DND-41 (cell line): Measurements from ENCODE around the gene SMAD6.
"Not testable (repeated sequence)": the region's sequence is repeated elsewhere in the genome, so short reads cannot be mapped to it uniquely, and the experiment has no call there.

ENCODE experiments used
- ATAC-seq: fragments of 200-7000 bp; cut with Tn5 transposase; 3 replicates; pipeline ENCODE4 v1.9.1; 2021; ENCODE audit warnings: low read depth; ENCODE audit not compliant: insufficient read depth
- DNase-seq: peaks from one replicate; pipeline ENCODE4 v3.0.0-alpha.2; 2020
- H2AFZ ChIP-seq: 2 replicates; pipeline ENCODE4 v1.6.0; 2012; ENCODE audit warnings: low read depth, low read length
- H3K27ac ChIP-seq: 2 replicates; pipeline ENCODE4 v1.5.1; 2012; ENCODE audit warnings: low read length, inconsistent platforms
- H3K27me3 ChIP-seq: fragments of 200-600 bp; sonication (generic); 2 replicates; pipeline ENCODE4 v1.6.0; 2012; ENCODE audit warnings: low read length, mild to moderate bottlenecking, inconsistent platforms; ENCODE audit not compliant: insufficient read depth, poor library complexity
- H3K36me3 ChIP-seq: 2 replicates; pipeline ENCODE4 v1.5.1; 2012; ENCODE audit warnings: low read length, inconsistent platforms; ENCODE audit not compliant: insufficient read depth
- H3K4me1 ChIP-seq: 2 replicates; pipeline ENCODE4 v1.5.1; 2012; ENCODE audit warnings: mild to moderate bottlenecking, low read length; ENCODE audit not compliant: insufficient read depth
- H3K4me2 ChIP-seq: 2 replicates; pipeline ENCODE4 v1.6.0; 2012; ENCODE audit warnings: mild to moderate bottlenecking, moderate library complexity, low read length, inconsistent platforms; ENCODE audit not compliant: insufficient read depth
- H3K4me3 ChIP-seq, 2 experiments: fragments of 200-600 bp in 1 of 2; shearing (Covaris generic) in 1 of 2; 2 replicates each; pipeline ENCODE4 v1.5.1; 2012 to 2016; ENCODE audit warnings: inconsistent platforms in 2 of 2, low read length in 2 of 2, mild to moderate bottlenecking in 2 of 2, low read depth in 1 of 2, moderate library complexity in 1 of 2
- H3K79me2 ChIP-seq: 2 replicates; pipeline ENCODE4 v1.6.0; 2012; ENCODE audit warnings: low read length, inconsistent platforms; ENCODE audit not compliant: insufficient read depth
- H3K9ac ChIP-seq: 2 replicates; pipeline ENCODE4 v1.6.0; 2012; ENCODE audit warnings: low read depth, mild to moderate bottlenecking, inconsistent platforms, low read length, moderate library complexity
- H3K9me3 ChIP-seq: 2 replicates; pipeline ENCODE4 v1.5.1; 2012; ENCODE audit warnings: low read length, moderate library complexity, mild to moderate bottlenecking, inconsistent platforms; ENCODE audit not compliant: insufficient read depth, severe bottlenecking
- H4K20me1 ChIP-seq: 2 replicates; pipeline ENCODE4 v1.6.0; 2012; ENCODE audit warnings: low read length; ENCODE audit not compliant: insufficient read depth
- CTCF ChIP-seq: IDR thresholded peaks from 2 replicates; pipeline ENCODE4 v1.5.1; 2012; ENCODE audit warnings: borderline replicate concordance, low read length, moderate library complexity, mild to moderate bottlenecking; ENCODE audit not compliant: poor library complexity, severe bottlenecking; ENCODE audit errors: extremely low read depth
- EZH2 ChIP-seq: IDR thresholded peaks from 3 replicates; pipeline ENCODE4 v1.6.1; 2012; ENCODE audit warnings: borderline replicate concordance, low read depth, mild to moderate bottlenecking, moderate library complexity, low read length, inconsistent platforms; ENCODE audit not compliant: severe bottlenecking

The SMAD6 gene

GRCh38 chr15:66827039-66827697 is 125.1 kb downstream of the SMAD6 start:
- no peaks in the 10 kb centered on the region for H3K9me3 ChIP-seq
- DNase-seq = no peak
- TF ChIP-seq EZH2 = no peak
- no peak for TF ChIP-seq CTCF
- H3K4me3 ChIP-seq = no peak overlapping the region
- no peak for ATAC-seq
- no peak overlapping the region for H2AFZ ChIP-seq
- no peaks in the 10 kb centered on the region for H3K79me2 ChIP-seq
- no peaks in the 10 kb centered on the region for H4K20me1 ChIP-seq
- H3K4me2 ChIP-seq = no peak overlapping the region
- H3K36me3 ChIP-seq = no peaks in the 10 kb centered on the region
- H3K27ac ChIP-seq = no peak overlapping the region
- no peaks in the 10 kb centered on the region for H3K27me3 ChIP-seq
- H3K4me1 ChIP-seq = no peaks in the 10 kb centered on the region
- no peak overlapping the region for H3K9ac ChIP-seq

GRCh38 chr15:66827698-66828055 is 125.6 kb downstream of the SMAD6 start:
- Histone ChIP-seq H2AFZ (no peak overlapping the region), H3K4me1 (no peaks in the 10 kb centered on the region), H3K79me2 (no peaks in the 10 kb centered on the region), H3K9ac (no peak overlapping the region), H3K27me3 (no peaks in the 10 kb centered on the region), H3K4me3 (no peak overlapping the region), H3K27ac (no peak overlapping the region), H3K36me3 (no peaks in the 10 kb centered on the region), H4K20me1 (no peaks in the 10 kb centered on the region), H3K4me2 (no peak overlapping the region), H3K9me3 (no peaks in the 10 kb centered on the region)
- DNase-seq = no peak
- TF ChIP-seq EZH2 (no peak), CTCF (no peak)
- ATAC-seq = no peak

- not testable (repeated sequence) for H3K4me1 ChIP-seq, H3K79me2 ChIP-seq, H3K36me3 ChIP-seq, ATAC-seq, H2AFZ ChIP-seq, H3K4me3 ChIP-seq, H3K27me3 ChIP-seq, H3K27ac ChIP-seq, DNase-seq, H3K9me3 ChIP-seq, H4K20me1 ChIP-seq, H3K4me2 ChIP-seq, H3K9ac ChIP-seq
Observed at GRCh38 chr15:66828817-66829541, 126.9 kb downstream of the SMAD6 start.

- Histone ChIP-seq H2AFZ (no peak overlapping the region), H3K79me2 (no peaks in the 10 kb centered on the region), H4K20me1 (no peaks in the 10 kb centered on the region), H3K36me3 (no peaks in the 10 kb centered on the region), H3K9me3 (no peaks in the 10 kb centered on the region), H3K4me1 (no peaks in the 10 kb centered on the region), H3K27ac (no peak overlapping the region), H3K4me3 (no peak overlapping the region), H3K27me3 (no peaks in the 10 kb centered on the region), H3K4me2 (no peak overlapping the region), H3K9ac (no peak overlapping the region)
- no peak for TF ChIP-seq EZH2
- TF ChIP-seq CTCF = no peak
- ATAC-seq = no peak
- DNase-seq = no peak
Observed at GRCh38 chr15:66829551-66830121, 127.6 kb downstream of the SMAD6 start.
